ENCODE measurements around the gene KRT33A.

DNA sequence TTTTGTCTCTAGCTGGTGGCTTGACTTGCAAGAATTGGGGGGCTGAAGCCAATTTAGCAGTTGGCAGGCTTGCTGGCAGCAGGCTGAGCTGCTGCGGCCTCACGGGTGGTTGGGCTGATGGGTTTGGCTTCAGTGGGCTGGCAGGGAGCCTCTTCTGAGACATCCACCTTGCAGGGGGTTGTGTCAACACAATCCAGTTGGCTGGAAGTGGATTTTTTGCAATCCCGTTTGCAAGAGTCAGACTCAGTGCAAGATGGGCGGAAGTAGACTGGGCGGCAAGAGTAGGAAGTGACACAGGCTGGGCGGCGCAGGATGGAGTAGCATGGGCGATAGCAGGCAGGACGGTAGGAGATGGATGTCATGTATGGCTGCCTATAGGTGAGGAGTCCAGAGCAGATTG lies 43.0 kb downstream of the KRT33A start:
- TF ChIP-seq, protein P1, sequence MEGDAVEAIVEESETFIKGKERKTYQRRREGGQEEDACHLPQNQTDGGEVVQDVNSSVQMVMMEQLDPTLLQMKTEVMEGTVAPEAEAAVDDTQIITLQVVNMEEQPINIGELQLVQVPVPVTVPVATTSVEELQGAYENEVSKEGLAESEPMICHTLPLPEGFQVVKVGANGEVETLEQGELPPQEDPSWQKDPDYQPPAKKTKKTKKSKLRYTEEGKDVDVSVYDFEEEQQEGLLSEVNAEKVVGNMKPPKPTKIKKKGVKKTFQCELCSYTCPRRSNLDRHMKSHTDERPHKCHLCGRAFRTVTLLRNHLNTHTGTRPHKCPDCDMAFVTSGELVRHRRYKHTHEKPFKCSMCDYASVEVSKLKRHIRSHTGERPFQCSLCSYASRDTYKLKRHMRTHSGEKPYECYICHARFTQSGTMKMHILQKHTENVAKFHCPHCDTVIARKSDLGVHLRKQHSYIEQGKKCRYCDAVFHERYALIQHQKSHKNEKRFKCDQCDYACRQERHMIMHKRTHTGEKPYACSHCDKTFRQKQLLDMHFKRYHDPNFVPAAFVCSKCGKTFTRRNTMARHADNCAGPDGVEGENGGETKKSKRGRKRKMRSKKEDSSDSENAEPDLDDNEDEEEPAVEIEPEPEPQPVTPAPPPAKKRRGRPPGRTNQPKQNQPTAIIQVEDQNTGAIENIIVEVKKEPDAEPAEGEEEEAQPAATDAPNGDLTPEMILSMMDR (IDR thresholded peaks at IDR 0.05), result no peak
- TF ChIP-seq POLR2AphosphoS5 (IDR thresholded peaks at IDR 0.05) (no peak), POLR2A (IDR thresholded peaks at IDR 0.05) (no peak)
